Measurements from ENCODE around the gene PI16.

PI16 gene

GRCh38 chr6:37005827-37006567, 51.5 kb downstream of the PI16 start:
- DNase-seq: no peak

GRCh38 chr6:37006793-37007339, 52.3 kb downstream of the PI16 start:
- DNase-seq: no peak

- DNase-seq: no peak
Measured at GRCh38 chr6:37007340-37008043, 53.0 kb downstream of the PI16 start.

- DNase-seq: no peak
Measured at GRCh38 chr6:37008484-37009465, 54.2 kb downstream of the PI16 start.

- DNase-seq: no peak
Measured at GRCh38 chr6:37010402-37010892, 55.9 kb downstream of the PI16 start.

GRCh38 chr6:37011656-37012378, 57.3 kb downstream of the PI16 start:
- DNase-seq: no peak

GRCh38 chr6:37013516-37014491, 59.3 kb downstream of the PI16 start:
- DNase-seq: no peak

Measured in DMS53 (cell line).